Measurements from ENCODE around the gene EMC10. TPM values are rescaled to one million over a fixed set of nuclear protein-coding genes. Genes with fewer than 3 reads are reported as not detected.
A peak's percentile ranks its signal among the peaks of the same experiment; 100 is the strongest.

Gene EMC10
- total and polyA plus RNA-seq, 10 of the 15 experiments (the other 5 are each of a cell fraction or from before 2014, with no cell fraction given): 2.5 to 77.3 (median 20.3) TPM

DNA sequence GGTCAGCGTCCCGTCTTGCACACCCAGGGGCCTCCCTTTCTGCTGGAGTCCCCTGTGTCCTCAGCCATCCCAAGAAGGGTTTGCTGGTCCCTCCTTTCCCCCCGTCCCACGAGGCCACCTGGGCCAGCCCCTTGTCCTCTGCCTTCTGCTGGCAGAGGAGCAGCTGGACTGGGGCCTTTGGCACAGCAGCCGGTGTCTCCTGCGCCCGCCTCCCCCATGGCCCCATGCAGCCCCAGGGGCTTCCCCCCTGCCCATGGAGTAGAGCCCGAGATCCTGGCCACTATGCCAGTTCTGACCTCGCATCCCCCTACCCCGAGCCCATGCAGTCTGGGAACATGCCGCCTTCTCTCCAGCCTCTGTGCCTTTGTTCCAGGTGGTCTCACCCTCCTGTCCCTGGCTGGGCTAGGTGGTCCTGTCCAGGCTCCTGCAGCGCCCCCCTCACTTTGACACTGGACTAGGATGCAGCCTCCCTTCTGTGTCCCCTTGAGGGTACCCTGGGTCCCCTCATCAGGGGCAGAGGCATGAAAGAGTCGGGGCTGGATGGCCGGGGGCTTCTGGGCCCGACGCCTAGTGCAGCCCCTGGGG, 6.1 kb downstream of the EMC10 start (continued):
- TF ChIP-seq, protein P1, sequence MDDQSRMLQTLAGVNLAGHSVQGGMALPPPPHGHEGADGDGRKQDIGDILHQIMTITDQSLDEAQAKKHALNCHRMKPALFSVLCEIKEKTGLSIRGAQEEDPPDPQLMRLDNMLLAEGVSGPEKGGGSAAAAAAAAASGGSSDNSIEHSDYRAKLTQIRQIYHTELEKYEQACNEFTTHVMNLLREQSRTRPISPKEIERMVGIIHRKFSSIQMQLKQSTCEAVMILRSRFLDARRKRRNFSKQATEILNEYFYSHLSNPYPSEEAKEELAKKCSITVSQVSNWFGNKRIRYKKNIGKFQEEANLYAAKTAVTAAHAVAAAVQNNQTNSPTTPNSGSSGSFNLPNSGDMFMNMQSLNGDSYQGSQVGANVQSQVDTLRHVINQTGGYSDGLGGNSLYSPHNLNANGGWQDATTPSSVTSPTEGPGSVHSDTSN (IDR thresholded peaks at IDR 0.05; ENCODE audit: insufficient replicate concordance, low read depth, low read length): no peak
- TF ChIP-seq, protein P2, sequence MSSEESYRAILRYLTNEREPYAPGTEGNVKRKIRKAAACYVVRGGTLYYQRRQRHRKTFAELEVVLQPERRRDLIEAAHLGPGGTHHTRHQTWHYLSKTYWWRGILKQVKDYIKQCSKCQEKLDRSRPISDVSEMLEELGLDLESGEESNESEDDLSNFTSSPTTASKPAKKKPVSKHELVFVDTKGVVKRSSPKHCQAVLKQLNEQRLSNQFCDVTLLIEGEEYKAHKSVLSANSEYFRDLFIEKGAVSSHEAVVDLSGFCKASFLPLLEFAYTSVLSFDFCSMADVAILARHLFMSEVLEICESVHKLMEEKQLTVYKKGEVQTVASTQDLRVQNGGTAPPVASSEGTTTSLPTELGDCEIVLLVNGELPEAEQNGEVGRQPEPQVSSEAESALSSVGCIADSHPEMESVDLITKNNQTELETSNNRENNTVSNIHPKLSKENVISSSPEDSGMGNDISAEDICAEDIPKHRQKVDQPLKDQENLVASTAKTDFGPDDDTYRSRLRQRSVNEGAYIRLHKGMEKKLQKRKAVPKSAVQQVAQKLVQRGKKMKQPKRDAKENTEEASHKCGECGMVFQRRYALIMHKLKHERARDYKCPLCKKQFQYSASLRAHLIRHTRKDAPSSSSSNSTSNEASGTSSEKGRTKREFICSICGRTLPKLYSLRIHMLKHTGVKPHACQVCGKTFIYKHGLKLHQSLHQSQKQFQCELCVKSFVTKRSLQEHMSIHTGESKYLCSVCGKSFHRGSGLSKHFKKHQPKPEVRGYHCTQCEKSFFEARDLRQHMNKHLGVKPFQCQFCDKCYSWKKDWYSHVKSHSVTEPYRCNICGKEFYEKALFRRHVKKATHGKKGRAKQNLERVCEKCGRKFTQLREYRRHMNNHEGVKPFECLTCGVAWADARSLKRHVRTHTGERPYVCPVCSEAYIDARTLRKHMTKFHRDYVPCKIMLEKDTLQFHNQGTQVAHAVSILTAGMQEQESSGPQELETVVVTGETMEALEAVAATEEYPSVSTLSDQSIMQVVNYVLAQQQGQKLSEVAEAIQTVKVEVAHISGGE (CRISPR knock-in tag; IDR thresholded peaks at IDR 0.05): no peak

DNA sequence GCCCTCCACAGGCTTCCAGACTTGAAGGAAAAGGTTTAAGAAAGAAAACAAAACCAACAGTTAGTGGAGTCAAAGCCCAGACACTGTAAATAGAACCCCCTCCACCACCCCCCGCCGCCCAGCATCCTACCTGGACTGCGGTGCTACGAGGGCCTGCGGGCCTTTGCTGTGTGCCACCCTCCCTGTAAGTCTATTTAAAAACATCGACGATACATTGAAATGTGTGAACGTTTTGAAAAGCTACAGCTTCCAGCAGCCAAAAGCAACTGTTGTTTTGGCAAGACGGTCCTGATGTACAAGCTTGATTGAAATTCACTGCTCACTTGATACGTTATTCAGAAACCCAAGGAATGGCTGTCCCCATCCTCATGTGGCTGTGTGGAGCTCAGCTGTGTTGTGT, 6.6 kb downstream of the EMC10 start:
- Histone ChIP-seq H3K9me3 (replicated peaks; ENCODE audit: control insufficient read depth, insufficient read depth, low read length) (peaks cover 8% of the 10 kb centered on the region; the same call in 2 of the 3 replicates), H3K79me2 (ENCODE audit: control insufficient read depth, insufficient read depth, low read length) (peaks cover 10% of the 10 kb centered on the region), H3K36me3 (ENCODE audit: control insufficient read depth in 2 of 2, insufficient read depth in 2 of 2, low read length in 1 of 2) (peaks cover 12 to 21% of the 10 kb centered on the region in 2 experiments; a peak in 3 of 4 replicates), H2AFZ (ENCODE audit: control insufficient read depth, low read depth, low read length) (no peak overlapping the region), H3K4me2 (ENCODE audit: control insufficient read depth, insufficient read depth) (no peak overlapping the region), H3K27ac (ENCODE audit: control insufficient read depth, insufficient read depth) (no peak overlapping the region), H3K4me3 (no peak overlapping the region), H4K20me1 (ENCODE audit: control insufficient read depth, insufficient read depth) (no peaks in the 10 kb centered on the region), H3K27me3 (replicated peaks in 1 of 2; ENCODE audit: control insufficient read depth in 2 of 2, insufficient read depth in 2 of 2, low read length in 1 of 2) (no peaks in the 10 kb centered on the region), H3K4me1 (ENCODE audit: control insufficient read depth, insufficient read depth, low read length) (no peaks in the 10 kb centered on the region), H3K9ac (ENCODE audit: control insufficient read depth, insufficient read depth, low read length) (no peak overlapping the region)
- ChIA-PET POLR2A (no interaction called here), SMC1A (ENCODE audit: uncharacterized antibody, unreplicated experiment) (no interaction called here), CTCF (interaction anchor here (0.9 kb wide), 1 partner anchor 22 kb away, joined by 4 read pairs; no protein-coding TSS in a partner anchor), RAD21 (ENCODE audit: unreplicated experiment) (no interaction called here)
- in situ Hi-C loops (cut with MboI): no loop called here
- DNase-seq (ENCODE audit: low read depth, low spot score) (no peak), FAIRE-seq (no peak), ATAC-seq (no peak)
- intact Hi-C loops (cut with micrococcal nuclease; ENCODE audit: unreplicated experiment): no loop called here
- TSS peak; percentile 43 for BruUV-seq (replicated peaks)
- WGBS (ENCODE audit: insufficient coverage, insufficient replicate concordance, low lambda C conversion rate, missing lambda C conversion rate): 86% methylated on average over 10 of the region's 10 CpGs
- TF ChIP-seq, protein P3, sequence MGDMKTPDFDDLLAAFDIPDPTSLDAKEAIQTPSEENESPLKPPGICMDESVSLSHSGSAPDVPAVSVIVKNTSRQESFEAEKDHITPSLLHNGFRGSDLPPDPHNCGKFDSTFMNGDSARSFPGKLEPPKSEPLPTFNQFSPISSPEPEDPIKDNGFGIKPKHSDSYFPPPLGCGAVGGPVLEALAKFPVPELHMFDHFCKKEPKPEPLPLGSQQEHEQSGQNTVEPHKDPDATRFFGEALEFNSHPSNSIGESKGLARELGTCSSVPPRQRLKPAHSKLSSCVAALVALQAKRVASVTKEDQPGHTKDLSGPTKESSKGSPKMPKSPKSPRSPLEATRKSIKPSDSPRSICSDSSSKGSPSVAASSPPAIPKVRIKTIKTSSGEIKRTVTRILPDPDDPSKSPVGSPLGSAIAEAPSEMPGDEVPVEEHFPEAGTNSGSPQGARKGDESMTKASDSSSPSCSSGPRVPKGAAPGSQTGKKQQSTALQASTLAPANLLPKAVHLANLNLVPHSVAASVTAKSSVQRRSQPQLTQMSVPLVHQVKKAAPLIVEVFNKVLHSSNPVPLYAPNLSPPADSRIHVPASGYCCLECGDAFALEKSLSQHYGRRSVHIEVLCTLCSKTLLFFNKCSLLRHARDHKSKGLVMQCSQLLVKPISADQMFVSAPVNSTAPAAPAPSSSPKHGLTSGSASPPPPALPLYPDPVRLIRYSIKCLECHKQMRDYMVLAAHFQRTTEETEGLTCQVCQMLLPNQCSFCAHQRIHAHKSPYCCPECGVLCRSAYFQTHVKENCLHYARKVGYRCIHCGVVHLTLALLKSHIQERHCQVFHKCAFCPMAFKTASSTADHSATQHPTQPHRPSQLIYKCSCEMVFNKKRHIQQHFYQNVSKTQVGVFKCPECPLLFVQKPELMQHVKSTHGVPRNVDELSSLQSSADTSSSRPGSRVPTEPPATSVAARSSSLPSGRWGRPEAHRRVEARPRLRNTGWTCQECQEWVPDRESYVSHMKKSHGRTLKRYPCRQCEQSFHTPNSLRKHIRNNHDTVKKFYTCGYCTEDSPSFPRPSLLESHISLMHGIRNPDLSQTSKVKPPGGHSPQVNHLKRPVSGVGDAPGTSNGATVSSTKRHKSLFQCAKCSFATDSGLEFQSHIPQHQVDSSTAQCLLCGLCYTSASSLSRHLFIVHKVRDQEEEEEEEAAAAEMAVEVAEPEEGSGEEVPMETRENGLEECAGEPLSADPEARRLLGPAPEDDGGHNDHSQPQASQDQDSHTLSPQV (IDR thresholded peaks at IDR 0.05): no peak
- no peak for TF ChIP-seq TARDBP (IDR thresholded peaks at IDR 0.05; ENCODE audit: borderline replicate concordance)
- TF ChIP-seq, protein P4, sequence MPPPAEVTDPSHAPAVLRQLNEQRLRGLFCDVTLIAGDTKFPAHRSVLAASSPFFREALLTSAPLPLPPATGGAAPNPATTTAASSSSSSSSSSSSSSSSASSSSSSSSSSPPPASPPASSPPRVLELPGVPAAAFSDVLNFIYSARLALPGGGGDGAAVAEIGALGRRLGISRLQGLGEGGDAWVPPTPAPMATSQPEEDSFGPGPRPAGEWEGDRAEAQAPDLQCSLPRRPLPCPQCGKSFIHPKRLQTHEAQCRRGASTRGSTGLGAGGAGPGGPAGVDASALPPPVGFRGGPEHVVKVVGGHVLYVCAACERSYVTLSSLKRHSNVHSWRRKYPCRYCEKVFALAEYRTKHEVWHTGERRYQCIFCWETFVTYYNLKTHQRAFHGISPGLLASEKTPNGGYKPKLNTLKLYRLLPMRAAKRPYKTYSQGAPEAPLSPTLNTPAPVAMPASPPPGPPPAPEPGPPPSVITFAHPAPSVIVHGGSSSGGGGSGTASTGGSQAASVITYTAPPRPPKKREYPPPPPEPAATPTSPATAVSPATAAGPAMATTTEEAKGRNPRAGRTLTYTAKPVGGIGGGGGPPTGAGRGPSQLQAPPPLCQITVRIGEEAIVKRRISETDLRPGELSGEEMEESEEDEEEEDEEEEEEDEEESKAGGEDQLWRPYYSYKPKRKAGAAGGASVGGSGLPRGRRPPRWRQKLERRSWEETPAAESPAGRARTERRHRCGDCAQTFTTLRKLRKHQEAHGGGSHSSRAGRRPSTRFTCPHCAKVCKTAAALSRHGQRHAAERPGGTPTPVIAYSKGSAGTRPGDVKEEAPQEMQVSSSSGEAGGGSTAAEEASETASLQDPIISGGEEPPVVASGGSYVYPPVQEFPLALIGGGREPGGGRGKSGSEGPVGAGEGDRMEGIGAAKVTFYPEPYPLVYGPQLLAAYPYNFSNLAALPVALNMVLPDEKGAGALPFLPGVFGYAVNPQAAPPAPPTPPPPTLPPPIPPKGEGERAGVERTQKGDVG (CRISPR knock-in tag; IDR thresholded peaks at IDR 0.05): no peak
- TF ChIP-seq FOXK2 (IDR thresholded peaks at IDR 0.05): no peak
- no peak for TF ChIP-seq STAT1 (conservative IDR thresholded peaks at IDR 0.05)
- TF ChIP-seq BHLHE40 (IDR thresholded peaks at IDR 0.05; ENCODE audit: borderline replicate concordance in 1 of 2, low read depth in 2 of 2, low read length in 1 of 2): no peak
- no peak for TF ChIP-seq WRNIP1 (IDR thresholded peaks at IDR 0.05; ENCODE audit: borderline replicate concordance, low read depth, low read length)
